ENCODE measurements around the gene OSBPL9.

OSBPL9 gene

DNA sequence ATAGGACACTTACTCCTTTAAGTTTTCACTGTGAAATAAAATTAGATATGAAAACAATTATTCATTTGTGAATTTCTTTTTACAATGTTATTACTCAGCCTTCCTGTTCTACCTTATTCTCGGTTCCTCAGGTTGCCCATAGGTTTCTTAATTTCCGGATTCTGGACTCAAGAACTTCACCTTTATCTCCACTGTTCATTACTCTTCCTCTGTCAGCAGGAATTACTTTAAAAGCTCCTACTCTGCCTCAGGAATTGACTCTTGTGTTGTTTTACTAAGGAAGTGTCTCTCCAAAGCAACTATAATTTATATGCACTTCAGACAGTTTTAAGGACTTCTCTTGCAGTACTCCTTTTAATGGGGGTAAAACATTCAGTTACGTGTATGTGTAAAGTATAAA is 123.8 kb downstream of the OSBPL9 start:
- no peak for DNase-seq

DNA sequence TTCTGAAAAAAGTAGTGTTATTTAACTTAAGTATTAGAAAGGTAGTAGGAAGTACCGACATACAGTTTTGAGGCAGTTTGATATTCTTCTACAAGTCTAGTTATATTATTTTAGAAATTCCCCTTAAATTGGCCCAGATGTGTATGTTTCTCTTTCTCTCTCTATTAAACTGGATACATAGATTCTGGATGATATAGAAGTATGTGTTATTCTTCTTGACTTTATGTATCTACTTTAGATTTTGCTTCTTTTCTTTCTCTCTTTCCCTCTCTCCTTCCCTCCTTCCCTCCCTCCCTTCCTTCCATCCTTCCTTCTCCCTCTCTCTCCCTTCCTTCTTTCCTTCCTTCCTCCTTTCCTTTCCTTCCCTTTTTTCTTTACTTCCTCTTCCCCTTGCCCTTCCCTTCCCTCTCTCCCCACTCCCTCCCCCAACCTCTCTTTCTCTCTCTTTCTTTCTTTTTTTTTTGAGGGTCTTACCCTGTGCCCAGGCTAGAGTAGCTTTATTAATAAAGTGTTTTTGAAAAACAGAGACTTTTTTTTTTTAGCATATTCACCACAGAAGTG is 124.3 kb downstream of the OSBPL9 start:
- DNase-seq, result no peak

GRCh38 chr1:51744506-51745303 is 127.8 kb downstream of the OSBPL9 start:
- DNase-seq, result no peak

DNA sequence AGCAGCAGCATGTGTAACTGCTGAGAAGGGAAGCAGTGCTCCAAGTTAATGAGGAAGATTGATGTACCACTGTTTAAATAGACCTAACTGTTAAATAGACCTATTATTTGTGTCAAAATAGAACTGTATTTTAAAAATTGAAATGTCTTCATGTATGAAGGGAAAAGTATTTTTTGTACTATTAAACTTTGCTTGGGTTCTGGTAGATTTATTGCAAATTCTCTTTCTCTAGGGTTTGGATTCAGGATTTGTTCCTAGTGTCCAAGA is 128.3 kb downstream of the OSBPL9 start:
- no peak for DNase-seq

- no peak for DNase-seq
Observed at GRCh38 chr1:51749151-51749550, 132.3 kb downstream of the OSBPL9 start.

GRCh38 chr1:51750218-51750617 is 133.3 kb downstream of the OSBPL9 start:
- no peak for DNase-seq

- no peak for DNase-seq
Observed at GRCh38 chr1:51750729-51751128, 133.8 kb downstream of the OSBPL9 start.

DNA sequence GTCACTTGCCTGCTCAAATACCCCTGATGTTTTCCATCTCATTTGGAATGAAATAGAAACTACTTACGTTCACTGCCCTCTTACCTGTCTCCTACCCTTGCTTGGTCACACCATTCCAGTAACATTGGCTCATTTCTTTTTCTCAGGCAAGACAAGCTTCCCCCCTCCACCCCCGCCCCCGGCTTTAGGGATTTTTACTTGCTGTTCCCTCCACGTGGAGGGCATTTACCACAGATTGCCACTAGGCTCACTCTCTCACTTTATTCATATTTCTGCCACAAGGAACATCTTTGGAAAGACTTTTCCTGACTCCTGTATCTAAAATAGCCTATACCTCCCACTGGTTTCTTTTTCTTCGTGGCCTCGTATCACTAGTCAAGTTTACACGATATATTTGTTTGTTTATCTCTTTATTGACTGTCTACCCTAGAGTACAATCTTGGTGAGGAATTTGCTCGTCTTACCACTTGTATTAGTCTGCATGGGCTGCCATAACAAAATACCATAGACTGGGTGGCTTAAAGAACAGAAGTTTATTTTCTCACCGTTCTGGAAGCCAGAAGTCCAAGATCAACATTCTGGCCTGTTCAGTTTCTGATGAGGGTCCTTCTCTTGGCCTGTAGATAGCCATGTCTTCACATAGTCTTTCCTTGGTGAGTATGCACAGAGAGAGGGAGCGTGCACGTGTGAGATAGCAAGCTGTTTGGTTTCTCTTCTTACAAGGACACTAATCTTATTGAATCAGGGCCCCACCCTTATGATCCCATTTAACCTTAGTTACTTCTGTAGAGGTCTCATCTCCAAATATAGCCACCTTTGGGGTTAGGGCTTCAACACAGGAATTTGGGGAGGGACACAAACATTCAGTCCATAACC is 135.4 kb downstream of the OSBPL9 start:
- DNase-seq, result no peak

- DNase-seq, result no peak
Observed at GRCh38 chr1:51753969-51754368, 137.1 kb downstream of the OSBPL9 start.

- no peak for DNase-seq
Observed at GRCh38 chr1:51754666-51755065, 137.8 kb downstream of the OSBPL9 start.

DNA sequence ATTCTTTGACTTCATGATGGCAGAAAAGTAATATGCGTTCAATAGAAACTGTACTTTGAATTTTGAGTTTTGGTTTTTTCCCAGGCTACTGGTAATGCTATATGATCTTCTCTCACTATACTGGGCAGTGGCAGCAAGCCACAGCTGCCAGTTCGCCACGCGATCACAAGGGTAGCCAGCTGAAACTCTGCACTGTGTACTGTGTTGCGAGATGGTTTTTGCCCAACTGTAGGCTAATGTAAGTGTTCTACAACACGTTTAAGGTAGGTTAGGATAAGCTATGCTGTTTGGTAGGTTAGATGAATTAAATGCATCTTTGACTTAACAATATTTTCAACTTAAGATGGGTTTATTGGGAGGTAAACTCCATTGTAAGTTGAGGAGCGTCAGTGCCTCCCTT is 138.5 kb downstream of the OSBPL9 start:
- no peak for DNase-seq

DNA sequence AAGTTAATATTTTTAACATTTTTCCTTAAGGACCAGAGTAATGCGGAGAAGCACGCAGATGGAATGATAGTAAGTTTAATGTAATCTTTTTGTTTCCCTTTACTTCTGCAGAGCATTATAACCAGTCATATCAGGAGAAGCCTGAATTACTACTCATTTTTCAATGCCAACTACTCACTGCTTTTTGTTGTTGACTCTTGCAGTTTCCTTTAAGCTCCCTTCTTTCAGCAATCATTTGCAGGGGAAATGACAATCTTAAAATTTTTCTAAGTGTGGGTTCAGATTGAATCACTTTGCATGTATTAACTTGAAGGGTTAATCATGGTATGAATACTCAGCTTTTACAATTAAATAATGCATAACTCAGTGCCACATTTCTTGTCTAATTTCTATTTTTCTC is 139.4 kb downstream of the OSBPL9 start:
- no peak for DNase-seq

- no peak for DNase-seq
Observed at GRCh38 chr1:51758310-51758709, 141.4 kb downstream of the OSBPL9 start.

DNA sequence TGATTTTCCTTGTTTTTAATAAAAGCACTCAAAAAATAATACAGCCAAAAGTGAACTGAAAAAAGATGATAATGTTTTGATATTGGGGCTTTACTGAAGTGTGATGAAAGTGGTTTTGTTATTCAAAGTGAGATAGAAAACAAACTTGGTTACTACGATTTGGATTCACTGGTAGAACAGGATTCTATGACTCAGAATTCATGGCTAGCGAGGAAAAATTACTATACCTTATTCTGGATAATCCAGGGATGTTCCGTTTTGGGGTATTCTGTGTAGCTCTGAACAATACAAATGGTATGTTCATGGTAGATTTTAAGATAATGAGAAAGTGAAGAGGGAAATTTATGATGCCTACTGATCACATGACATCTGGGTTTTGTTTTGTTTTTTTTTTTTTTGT is 144.0 kb downstream of the OSBPL9 start:
- DNase-seq, result no peak

GRCh38 chr1:51761351-51761750 is 144.5 kb downstream of the OSBPL9 start:
- DNase-seq, result no peak

DNA sequence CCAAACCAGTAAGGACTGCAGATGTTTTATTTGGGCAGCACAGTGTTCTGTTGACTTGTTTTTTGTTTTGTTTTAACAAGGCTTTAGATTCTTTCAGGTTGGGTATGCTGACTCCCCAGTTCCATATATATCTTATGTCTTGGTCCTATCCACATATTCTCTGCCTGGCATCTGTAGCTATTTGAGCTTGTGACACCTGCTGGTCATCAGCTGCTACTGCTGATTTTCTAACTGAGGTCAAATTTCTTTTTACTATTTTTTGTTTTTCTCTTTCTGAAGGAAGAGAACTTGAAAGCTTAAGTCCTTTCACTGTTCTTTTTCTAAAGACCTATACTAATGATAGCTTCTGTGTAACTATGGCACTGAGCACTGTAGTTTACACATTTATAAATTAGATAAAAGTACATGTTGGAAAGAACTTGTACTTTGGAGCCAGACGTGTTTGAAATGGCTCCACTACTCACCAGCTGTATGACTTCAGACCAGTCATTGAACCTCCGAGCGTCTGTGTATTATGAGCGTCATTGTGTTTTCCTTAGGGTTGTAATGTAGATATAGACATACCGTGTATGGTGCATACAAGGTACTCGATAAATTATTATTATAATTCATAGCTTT is 152.2 kb downstream of the OSBPL9 start:
- DNase-seq, result no peak

DNA sequence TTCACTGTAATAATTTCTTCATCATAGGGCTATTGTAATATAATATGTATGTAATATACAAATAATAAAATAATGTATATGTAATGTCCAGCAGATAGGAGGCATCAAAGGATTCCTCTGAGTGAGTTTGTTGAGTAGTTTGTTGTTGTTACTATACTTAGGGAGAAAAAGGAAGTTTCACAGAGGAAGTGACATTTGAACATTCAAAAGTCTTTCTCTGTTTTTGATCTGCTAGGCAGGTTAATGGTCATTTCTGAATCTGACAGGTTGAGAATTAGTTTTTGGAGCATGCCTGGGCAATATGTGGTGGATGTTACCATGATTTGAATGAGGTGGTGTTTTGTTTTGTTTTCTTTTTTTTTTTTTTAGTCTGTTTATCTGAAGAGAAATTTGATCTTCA is 159.5 kb downstream of the OSBPL9 start:
- DNase-seq, result no peak

GRCh38 chr1:51780927-51781326 is 164.0 kb downstream of the OSBPL9 start:
- DNase-seq, result no peak

DNA sequence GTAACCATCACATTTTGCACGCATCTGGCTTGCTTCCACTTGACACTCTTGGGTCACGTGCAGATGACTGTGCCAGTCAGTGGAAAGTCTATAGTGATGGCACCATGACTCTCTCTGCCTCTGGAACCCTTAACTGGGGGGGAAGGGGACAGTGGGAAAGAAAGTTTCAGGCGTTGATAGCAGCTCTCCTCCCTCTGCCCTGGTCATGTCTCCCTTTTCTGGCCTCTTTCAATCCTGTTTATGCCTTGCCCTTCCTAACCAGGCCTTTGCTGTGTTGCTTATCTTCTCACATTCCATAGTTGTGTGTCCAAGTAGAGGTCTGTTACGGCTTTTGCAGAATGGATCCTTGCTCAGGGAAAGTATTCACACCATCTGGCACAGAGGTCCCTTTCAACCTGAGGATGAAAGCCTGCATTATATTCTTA is 168.1 kb downstream of the OSBPL9 start:
- no peak for DNase-seq

DNA sequence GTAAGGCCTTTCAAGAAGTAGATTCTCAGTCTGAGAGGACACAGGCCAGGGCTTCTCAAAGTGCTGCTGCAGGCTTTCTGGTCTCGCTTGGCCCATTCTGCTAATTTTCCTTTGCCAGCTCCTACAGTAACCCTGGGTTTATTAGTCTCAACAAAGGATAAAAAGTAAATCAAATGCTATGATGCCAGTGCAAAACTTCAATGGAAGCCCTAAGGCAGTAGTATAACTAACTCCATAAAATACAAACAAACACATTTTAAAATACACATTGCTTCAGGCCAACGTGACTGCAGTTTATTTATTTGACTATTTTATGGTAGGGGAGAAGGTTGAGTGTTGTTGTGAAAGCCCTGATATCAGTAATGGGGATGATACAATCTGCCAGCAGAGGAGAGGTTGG is 172.0 kb downstream of the OSBPL9 start:
- DNase-seq, result no peak

DNA sequence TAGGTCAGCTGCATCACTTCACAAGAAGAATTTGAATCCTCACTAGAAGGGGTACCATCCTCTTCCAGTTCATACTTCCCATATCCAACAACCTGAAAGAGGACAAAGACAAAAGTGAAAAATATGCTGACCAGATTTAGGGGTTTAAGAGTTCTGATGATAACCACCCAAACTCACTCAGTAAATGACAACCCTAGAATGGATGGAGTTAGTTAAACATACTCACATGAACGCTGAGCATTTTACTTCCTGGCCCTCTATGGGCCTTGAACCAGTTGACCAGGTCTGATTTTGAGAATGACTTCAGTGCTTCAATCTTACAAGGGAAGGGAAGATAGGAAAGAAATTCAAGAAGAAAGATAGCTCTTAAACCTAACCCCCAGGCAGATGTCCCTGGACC is 172.4 kb downstream of the OSBPL9 start:
- no peak for DNase-seq

- no peak for DNase-seq
Observed at GRCh38 chr1:51790385-51790784, 173.5 kb downstream of the OSBPL9 start.

- no peak for DNase-seq
Observed at GRCh38 chr1:51791888-51792287, 175.0 kb downstream of the OSBPL9 start.

DNA sequence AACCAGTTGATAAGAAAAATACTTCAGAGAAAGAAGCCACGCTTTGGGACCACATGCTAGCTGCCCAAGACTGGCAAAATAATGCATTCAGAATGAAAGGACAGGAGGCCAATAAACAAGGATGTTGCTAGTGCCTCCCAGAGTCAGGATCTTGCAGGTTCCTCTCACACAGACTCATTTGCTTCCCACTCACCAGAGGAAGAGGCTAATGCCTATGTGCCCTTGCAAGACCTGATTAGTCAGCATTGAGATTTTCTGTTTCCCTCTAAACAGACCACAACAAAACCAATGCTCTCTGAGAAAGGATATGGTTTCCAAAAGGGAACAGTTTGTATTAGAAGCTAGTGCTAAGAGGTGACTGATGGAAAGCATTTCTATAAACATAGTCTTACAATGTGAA is 176.0 kb downstream of the OSBPL9 start:
- no peak for DNase-seq

Measured in NCI-H1092 (cell line).